ENCODE data around the gene TEAD4. TPM values are rescaled to one million over a fixed set of nuclear protein-coding genes. Genes with fewer than 3 reads are reported as not detected.

The TEAD4 gene
- total and polyA plus RNA-seq, 12 donors, result 4.7 to 45.6 (median 11.4) TPM

DNA sequence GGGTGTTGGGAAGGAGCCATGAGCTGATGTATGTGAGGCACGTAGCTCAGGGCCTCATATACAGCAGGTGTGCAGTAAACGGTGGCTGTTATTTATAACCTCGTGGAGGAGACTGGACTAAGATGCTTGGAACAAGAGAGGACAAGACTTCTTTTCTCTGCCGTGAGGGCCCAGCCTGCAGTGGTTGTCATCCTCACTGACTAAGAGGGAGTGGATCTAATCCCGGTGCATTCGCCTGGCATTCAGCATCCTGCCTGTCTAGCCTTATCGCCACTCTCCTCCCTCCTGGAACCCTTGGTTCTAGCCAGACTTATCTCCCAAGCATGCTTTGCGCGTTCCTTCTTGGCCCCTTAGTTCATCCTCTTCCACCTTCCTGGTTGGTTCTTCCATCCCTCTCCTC lies 121.9 kb downstream of the TEAD4 start:
- no peak overlapping the region for H3K4me3 ChIP-seq
- ATAC-seq (no peak), DNase-seq (no peak)
- peak overlapping the region in 7 of 10 donors; percentile 28 to 67 (median 58) for H3K27ac ChIP-seq
- H3K36me3 ChIP-seq, result peaks cover 0 to 7% (median 0%) of the 10 kb centered on the region in 9 donors
- 55 to 68% methylated on average over 9 of the region's 9 CpGs for WGBS, 2 donors
- TF ChIP-seq CTCF (IDR thresholded peaks at IDR 0.05), result no peak
- peaks cover 20 to 92% (median 73%) of the 10 kb centered on the region in 9 donors for H3K4me1 ChIP-seq
- peaks cover 0 to 23% (median 0%) of the 10 kb centered on the region in 7 donors for H3K27me3 ChIP-seq
- no peaks in the 10 kb centered on the region for H3K9me3 ChIP-seq
- intact Hi-C loops (cut with DNase I), result loop anchor here in 5 of 10 donors (5.0 kb wide), 2 partner anchors 36 to 41 kb away; no protein-coding TSS in a partner anchor

GRCh38 chr12:3081886-3082285 lies 122.7 kb downstream of the TEAD4 start:
- WGBS, 2 donors, result 67 to 71% methylated on average over 7 of the region's 7 CpGs
- no peak overlapping the region for H3K4me3 ChIP-seq
- H3K4me1 ChIP-seq, result peaks cover 16 to 92% (median 74%) of the 10 kb centered on the region in 9 donors
- no peaks in the 10 kb centered on the region for H3K9me3 ChIP-seq
- ATAC-seq (no peak), DNase-seq (no peak)
- peaks cover 0 to 12% (median 0%) of the 10 kb centered on the region in 9 donors for H3K36me3 ChIP-seq
- H3K27ac ChIP-seq, result peak overlapping the region in 6 of 10 donors; percentile 78 to 90 (median 82)
- intact Hi-C loops (cut with DNase I), result loop anchor here in 5 of 10 donors (5.0 kb wide), 2 partner anchors 35 to 40 kb away; no protein-coding TSS in a partner anchor
- H3K27me3 ChIP-seq, result peaks cover 0 to 17% (median 0%) of the 10 kb centered on the region in 7 donors
- no peak for TF ChIP-seq CTCF (IDR thresholded peaks at IDR 0.05)

GRCh38 chr12:3083241-3083920 lies 124.2 kb downstream of the TEAD4 start:
- TF ChIP-seq CTCF (IDR thresholded peaks at IDR 0.05), result no peak
- no peaks in the 10 kb centered on the region for H3K9me3 ChIP-seq
- DNase-seq, result no peak
- peak in 5 of 8 donors; percentile 19 to 52 (median 37) for ATAC-seq
- WGBS, 2 donors, result 59 to 64% methylated on average over 6 of the region's 6 CpGs
- peaks cover 16 to 98% (median 79%) of the 10 kb centered on the region in 9 donors for H3K4me1 ChIP-seq
- intact Hi-C loops (cut with DNase I), result loop anchor here in 5 of 10 donors (5.0 kb wide), 2 partner anchors 34 to 39 kb away; no protein-coding TSS in a partner anchor
- H3K27me3 ChIP-seq, result peaks cover 0 to 7% (median 0%) of the 10 kb centered on the region in 7 donors
- H3K4me3 ChIP-seq, result peak overlapping the region in 1 of 10 donors; percentile 28
- peak overlapping the region; percentile 49 to 90 (median 80) for H3K27ac ChIP-seq
- H3K36me3 ChIP-seq, result peaks cover 0 to 12% (median 0%) of the 10 kb centered on the region in 9 donors

DNA sequence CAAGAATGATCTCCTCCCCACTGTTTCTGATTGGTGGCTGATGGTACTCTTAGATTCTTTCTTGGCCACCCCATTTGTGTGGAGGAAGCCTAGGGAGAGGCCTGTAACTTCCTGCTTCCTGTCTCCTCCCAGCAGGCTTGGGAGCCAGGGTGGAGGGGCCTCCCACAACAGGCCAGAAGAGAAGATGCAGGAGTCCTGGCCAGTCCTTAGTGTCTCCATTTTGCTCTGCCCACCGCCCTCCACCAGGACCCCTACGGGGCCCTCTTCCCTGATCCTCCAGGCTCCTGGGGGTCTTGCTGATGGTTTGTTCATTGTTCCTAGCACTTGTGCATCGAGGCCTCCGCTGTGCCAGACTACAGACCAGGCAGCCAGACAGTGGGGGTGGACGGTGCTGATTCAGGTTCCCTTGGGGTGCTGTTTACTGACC lies 124.7 kb downstream of the TEAD4 start:
- H3K4me3 ChIP-seq, result peak overlapping the region in 3 of 10 donors; percentile 28 to 39 (median 30)
- ATAC-seq, result peak; percentile 69 to 92 (median 86)
- intact Hi-C loops (cut with DNase I), result loop anchor here in 6 of 10 donors (2.0 to 5.0 kb wide), 3 partner anchors 33 to 38 kb away; no protein-coding TSS in a partner anchor

More for the DNA sequence above, 124.7 kb downstream of the TEAD4 start:
- Histone ChIP-seq H3K36me3 (peaks cover 0 to 12% (median 0%) of the 10 kb centered on the region in 9 donors), H3K27ac (peak overlapping the region; percentile 9 to 90 (median 80)), H3K4me1 (peaks cover 16 to 96% (median 77%) of the 10 kb centered on the region in 9 donors), H3K9me3 (no peaks in the 10 kb centered on the region), H3K27me3 (peaks cover 0 to 2% (median 0%) of the 10 kb centered on the region in 7 donors)
- WGBS, 2 donors, result 62 to 65% methylated on average over 5 of the region's 5 CpGs
- peak; percentile 41 to 65 for DNase-seq
- no peak for TF ChIP-seq CTCF (IDR thresholded peaks at IDR 0.05)

Data from heart right ventricle (tissue), 16 donors.